B cell (primary cell): ENCODE data around the gene LMAN2.

Source experiments
- EZH2 ChIP-seq: IDR thresholded peaks from 2 replicates; pipeline ENCODE4 v1.6.1; 2012; ENCODE audit warnings: borderline replicate concordance, low read depth, mild to moderate bottlenecking, moderate library complexity, low read length; ENCODE audit not compliant: insufficient read depth, poor library complexity, severe bottlenecking
- TF ChIP-seq, protein P1 (sequence below): fragments of 200-600 bp; IDR thresholded peaks from one replicate; pipeline ENCODE4 v1.8.0; 2022; ENCODE audit warnings: antibody characterized with exemption, mild to moderate bottlenecking

DNA sequence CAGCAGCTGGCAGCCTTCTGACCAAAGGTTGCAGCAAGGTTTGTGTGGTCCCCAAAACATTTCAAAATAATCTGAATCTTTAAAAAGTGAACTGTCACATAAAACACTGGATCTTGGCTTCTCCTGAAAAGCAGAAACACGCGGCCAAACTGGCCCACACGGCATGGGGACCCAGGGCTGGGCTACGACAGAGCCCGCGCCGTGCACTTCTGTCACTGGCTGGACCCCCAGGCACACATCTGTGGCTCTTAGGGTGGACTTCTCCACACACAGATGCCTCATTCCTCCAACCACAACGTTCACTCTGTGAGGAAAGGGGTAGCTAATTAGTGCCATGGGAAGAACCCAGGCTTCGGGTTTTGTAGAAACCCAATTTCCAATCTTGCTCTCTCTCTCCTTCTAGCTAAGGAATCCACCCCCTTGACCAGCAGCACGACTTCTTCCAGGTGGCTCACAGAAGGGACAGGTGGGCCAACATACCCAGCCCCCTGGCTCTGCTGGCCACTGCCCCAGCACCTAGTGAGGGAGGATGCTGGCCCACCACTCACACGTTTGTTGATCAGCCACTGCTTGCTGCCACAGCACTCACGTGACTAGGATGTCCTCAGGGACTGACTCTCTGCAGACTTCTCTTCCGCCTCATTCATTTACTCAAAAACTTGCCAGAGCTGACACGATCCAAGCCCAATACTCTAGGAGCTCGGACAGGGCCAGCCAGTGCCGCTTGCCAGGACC, 17.9 kb downstream of the LMAN2 start:
- TF ChIP-seq, protein P1, sequence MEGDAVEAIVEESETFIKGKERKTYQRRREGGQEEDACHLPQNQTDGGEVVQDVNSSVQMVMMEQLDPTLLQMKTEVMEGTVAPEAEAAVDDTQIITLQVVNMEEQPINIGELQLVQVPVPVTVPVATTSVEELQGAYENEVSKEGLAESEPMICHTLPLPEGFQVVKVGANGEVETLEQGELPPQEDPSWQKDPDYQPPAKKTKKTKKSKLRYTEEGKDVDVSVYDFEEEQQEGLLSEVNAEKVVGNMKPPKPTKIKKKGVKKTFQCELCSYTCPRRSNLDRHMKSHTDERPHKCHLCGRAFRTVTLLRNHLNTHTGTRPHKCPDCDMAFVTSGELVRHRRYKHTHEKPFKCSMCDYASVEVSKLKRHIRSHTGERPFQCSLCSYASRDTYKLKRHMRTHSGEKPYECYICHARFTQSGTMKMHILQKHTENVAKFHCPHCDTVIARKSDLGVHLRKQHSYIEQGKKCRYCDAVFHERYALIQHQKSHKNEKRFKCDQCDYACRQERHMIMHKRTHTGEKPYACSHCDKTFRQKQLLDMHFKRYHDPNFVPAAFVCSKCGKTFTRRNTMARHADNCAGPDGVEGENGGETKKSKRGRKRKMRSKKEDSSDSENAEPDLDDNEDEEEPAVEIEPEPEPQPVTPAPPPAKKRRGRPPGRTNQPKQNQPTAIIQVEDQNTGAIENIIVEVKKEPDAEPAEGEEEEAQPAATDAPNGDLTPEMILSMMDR: no peak
- no peak for TF ChIP-seq EZH2
